GM19099 (cell line): ENCODE results near the gene CABLES1.

Experiments used
- POLR2A ChIP-seq: IDR thresholded peaks from 3 replicates; pipeline ENCODE4 v1.6.1; 2011; ENCODE audit warnings: low read depth; ENCODE audit not compliant: insufficient read length; ENCODE audit errors: extremely low read depth

The CABLES1 gene

GRCh38 chr18:23135550-23136325, 453 bp downstream of the CABLES1 start:
- TF ChIP-seq POLR2A, result no peak

DNA sequence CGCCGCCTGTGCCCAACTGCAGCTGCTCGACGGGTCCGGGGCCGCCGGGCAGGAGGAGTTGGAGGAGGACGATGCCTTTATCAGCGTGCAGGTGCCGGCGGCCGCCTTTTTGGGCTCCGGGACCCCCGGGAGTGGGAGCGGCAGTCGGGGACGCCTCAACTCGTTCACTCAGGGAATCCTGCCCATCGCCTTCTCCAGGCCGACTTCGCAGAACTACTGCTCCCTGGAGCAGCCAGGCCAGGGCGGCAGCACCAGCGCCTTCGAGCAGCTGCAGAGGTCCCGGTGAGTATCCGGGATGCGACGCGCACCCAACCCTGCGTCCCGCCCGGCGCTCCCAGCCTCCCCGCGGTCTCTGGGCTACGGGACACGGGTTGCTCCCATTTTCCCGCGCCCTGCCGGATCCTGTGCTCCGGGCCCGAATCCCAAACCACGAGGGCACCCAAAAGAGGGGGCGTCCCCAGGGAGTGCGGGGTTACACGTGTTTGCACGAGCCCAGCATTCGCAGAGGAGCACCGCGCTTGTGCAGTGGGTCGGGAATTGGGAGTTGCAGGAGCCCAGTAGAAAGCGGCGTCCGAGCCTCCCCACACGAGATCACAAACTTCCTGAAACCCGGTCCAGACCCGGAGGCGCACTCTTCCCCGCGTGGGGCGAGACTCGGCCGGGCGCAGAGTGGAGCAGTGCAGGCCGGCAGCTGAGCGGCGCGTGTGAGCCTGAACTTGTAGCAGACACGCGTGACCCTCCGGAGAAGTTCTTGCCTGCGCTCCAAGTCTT, 1.2 kb downstream of the CABLES1 start:
- peak; percentile 12 for TF ChIP-seq POLR2A

GRCh38 chr18:23137097-23137635, 1.9 kb downstream of the CABLES1 start:
- no peak for TF ChIP-seq POLR2A

DNA sequence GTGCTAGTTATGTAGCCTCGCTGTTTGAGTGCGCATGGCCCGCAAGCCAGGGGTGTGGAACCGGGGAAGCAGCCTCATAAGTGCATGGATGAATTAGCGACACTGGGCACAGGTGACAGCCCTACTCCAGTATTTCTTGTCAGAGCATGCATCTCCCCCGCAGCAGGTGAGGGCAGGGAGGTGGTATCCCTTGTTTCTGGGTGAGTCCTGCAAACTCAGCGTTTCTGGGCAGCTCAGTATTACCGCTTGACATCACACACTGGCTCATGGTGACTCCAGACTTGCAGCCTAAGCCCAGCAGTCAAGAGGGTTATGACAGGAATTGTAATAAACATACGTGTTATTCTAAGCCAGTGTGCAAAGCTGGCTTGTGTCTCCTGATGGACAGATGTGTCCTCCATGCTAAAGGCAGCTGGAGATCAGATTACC, 2.5 kb downstream of the CABLES1 start:
- no peak for TF ChIP-seq POLR2A

GRCh38 chr18:23138471-23138870, 3.2 kb downstream of the CABLES1 start:
- TF ChIP-seq POLR2A, result no peak

DNA sequence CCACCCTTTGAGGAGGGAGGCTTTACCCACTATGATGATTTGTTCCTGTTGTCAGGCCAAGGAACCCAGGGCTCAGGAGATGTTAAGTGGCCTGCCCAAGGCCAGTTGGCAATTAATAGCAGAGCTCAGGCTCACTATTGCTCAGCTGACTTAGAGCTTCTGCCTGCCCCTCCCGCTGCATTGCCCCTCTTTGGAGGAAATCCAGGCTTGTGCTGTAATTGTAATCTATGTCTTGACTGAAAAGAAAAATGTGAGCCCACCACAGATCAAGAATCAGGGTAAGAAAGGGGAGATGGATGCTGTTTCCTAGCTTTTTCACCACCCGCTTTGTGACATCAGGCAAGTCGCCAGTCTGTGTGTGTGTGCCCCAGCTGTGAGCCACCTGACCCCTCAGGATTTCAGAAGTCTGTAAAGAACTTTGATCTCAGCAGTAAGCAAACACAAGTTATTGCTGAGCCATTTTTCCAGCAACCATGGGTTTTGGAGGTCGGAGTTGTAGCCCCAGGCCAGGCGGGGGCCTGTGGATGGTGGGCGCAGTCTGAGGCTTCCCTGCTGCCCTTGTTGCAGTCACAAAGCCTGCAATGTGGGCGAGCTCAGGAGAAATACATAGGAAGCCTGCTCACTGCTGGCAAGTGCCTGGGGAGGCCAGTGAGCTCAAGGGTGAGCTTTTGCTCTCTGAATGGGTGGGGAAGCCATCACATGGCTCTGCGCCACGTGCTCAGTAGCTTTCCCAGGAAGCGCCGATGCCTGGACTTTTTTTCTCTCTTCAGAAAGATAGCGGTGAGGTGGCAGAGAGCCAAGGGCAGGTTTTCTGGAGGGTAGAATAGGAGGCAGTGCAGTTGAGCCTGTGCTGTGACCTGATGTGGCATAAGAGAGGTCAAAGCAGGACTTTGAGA, 6.1 kb downstream of the CABLES1 start:
- no peak for TF ChIP-seq POLR2A

- TF ChIP-seq POLR2A, result no peak
These were observed 7.1 kb downstream of the CABLES1 start for GRCh38 chr18:23142251-23142929.

DNA sequence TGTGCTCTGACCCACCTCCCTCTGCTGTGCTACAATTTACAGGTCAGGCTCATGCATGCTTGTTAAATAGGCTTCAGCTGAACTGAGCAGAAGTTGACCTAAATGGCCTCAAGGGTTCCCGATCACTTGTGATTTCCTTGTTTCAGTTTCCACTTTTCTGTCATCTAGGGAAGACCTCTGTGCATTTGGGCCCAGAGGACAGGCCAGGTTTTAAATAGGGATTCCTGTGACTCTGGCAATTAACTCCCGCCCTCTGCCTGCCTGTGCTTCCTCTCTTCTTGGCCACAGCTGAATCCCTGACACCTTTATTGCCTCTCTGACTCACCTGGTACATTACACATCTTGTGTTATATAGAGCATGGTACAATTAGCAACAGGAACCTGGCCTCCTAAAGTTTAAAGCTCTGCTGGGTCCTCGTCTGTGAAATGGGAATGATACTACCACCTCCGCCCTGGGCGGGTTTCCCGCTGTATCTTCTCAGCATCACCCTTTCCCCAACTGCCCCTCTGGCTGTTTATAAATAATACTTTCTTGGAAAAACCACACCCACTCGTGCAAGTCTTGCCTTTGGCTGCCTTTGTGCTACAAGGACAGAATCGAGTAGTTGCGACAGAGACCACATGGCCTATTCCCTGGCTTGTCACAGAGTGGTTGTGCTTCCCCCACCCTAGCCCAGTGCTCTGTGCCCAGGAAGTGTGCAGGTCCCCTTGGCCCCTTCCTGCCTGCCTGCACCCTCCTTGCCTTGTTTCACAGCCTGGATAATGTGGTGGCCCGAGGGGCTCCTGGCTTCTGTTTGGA, 7.9 kb downstream of the CABLES1 start:
- no peak for TF ChIP-seq POLR2A

GRCh38 chr18:23143815-23144261, 8.6 kb downstream of the CABLES1 start:
- no peak for TF ChIP-seq POLR2A

DNA sequence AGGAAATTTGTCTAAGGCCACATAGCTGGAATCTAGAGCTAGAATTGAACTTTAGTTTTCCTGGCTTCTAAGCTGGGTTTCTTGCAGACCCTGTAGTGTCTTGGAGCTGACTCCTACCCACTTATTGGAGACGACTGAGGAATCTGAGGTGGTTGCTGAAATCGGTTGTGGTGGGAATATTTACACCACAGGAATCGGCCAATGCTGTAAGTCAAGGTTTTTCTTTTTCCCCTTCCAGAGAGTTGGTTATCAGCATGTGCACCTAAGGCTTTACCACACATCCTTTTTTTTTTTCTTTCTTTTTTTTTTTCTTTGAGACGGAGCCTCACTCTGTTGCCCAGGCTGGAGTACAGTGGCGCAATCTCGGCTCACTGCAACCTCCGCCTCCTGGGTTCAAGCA, 9.4 kb downstream of the CABLES1 start:
- TF ChIP-seq POLR2A, result no peak

GRCh38 chr18:23145621-23146020, 10.3 kb downstream of the CABLES1 start:
- no peak for TF ChIP-seq POLR2A

DNA sequence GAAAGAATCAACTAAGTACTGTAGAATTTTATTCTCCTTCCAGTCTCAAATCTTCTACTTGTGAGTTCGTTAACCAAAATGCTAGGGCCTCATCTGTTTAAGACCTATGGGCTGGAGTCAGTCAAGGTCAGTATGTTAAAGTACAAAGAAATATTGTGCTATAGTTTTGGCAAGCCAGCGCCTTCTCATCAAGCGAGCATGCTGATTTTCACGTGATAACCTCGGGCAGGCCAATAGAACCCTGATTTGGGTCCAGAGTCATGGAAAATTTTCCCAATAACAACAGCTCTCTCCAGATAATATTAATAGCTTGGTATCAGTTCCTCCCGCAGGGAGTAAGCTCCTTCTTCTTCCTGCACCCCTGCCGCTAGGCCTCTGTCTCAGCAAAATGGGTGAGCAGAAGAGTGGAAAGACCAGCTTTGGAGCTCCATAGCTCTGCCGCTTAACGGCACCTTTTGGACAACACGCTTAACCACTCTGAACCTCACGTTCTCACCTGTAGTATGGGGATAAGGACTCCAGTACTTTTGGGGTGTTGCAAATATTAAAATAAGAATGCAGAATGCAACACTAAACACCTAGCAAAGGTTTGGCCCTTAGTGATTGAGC, 11.7 kb downstream of the CABLES1 start:
- no peak for TF ChIP-seq POLR2A

GRCh38 chr18:23148382-23148781, 13.1 kb downstream of the CABLES1 start:
- no peak for TF ChIP-seq POLR2A
